MM.1S (cell line): Measurements from ENCODE around the gene C11orf86.

Source experiments
- DNase-seq: peaks from one replicate; pipeline ENCODE4 v3.0.0-alpha.2; 2015
- H2AFZ ChIP-seq: fragments of 300-600 bp; sonication (generic); 2 replicates; pipeline ENCODE4 v1.6.0; 2016; ENCODE audit warnings: antibody characterized with exemption, low read length
- H3F3A ChIP-seq: fragments of 300-600 bp; sonication (generic); 2 replicates; pipeline ENCODE4 v1.6.1; 2016; ENCODE audit warnings: mild to moderate bottlenecking, antibody characterized with exemption, low read length, moderate library complexity, mixed read lengths; ENCODE audit not compliant: insufficient read depth
- H3K27ac ChIP-seq: fragments of 300-600 bp; sonication (generic); 2 replicates; pipeline ENCODE4 v1.5.1; 2016; ENCODE audit warnings: mild to moderate bottlenecking, low read length
- H3K27me3 ChIP-seq: fragments of 300-600 bp; sonication (generic); replicated peaks from 2 replicates; pipeline ENCODE4 v1.6.0; 2016; ENCODE audit warnings: low read length; ENCODE audit not compliant: insufficient read depth
- H3K36me3 ChIP-seq: fragments of 300-600 bp; sonication (generic); replicated peaks from 2 replicates; pipeline ENCODE4 v1.6.1; 2016; ENCODE audit warnings: mild to moderate bottlenecking, low read length, mixed read lengths; ENCODE audit not compliant: insufficient read depth
- H3K4me1 ChIP-seq: fragments of 300-600 bp; sonication (generic); 2 replicates; pipeline ENCODE4 v1.6.1; 2016; ENCODE audit warnings: low read length, mixed read lengths
- H3K4me2 ChIP-seq: fragments of 300-600 bp; sonication (generic); 2 replicates; pipeline ENCODE4 v1.6.0; 2016; ENCODE audit warnings: low read depth, low read length
- H3K4me3 ChIP-seq: fragments of 300-600 bp; sonication (generic); 2 replicates; pipeline ENCODE4 v1.5.1; 2016; ENCODE audit warnings: low read length, mixed read lengths
- H3K79me2 ChIP-seq: fragments of 300-600 bp; sonication (generic); 2 replicates; pipeline ENCODE4 v1.6.1; 2016; ENCODE audit warnings: mixed run types, low read length, mixed read lengths
- H3K9ac ChIP-seq: fragments of 300-600 bp; sonication (generic); 2 replicates; pipeline ENCODE4 v1.6.1; 2016; ENCODE audit warnings: low read length, mixed read lengths
- H3K9me2 ChIP-seq: fragments of 300-600 bp; sonication (generic); replicated peaks from 2 replicates; pipeline ENCODE4 v1.6.1; 2016; ENCODE audit warnings: mild to moderate bottlenecking, low read length, mixed read lengths; ENCODE audit not compliant: insufficient read depth
- H3K9me3 ChIP-seq: fragments of 300-600 bp; sonication (generic); replicated peaks from 2 replicates; pipeline ENCODE4 v1.6.1; 2016; ENCODE audit warnings: mild to moderate bottlenecking, low read length, mixed read lengths; ENCODE audit not compliant: insufficient read depth
- H4K20me1 ChIP-seq: fragments of 300-600 bp; sonication (generic); 2 replicates; pipeline ENCODE4 v1.6.1; 2016; ENCODE audit warnings: mild to moderate bottlenecking, low read length, moderate library complexity, mixed read lengths; ENCODE audit not compliant: insufficient read depth
- EZH2 ChIP-seq: fragments of 300-600 bp; sonication (generic); optimal IDR thresholded peaks from 2 replicates; pipeline ENCODE3; 2017; ENCODE audit warnings: low read depth, mild to moderate bottlenecking, antibody characterized with exemption, low read length, mixed read lengths
- EZH2phosphoT487 ChIP-seq: fragments of 300-600 bp; sonication (generic); IDR thresholded peaks from 2 replicates; pipeline ENCODE4 v1.6.1; 2018; ENCODE audit warnings: antibody characterized with exemption, low read length
- TF ChIP-seq, protein P1 (sequence below): fragments of 300-600 bp; sonication (generic); IDR thresholded peaks from 2 replicates; pipeline ENCODE4 v1.5.1; 2016; ENCODE audit warnings: antibody characterized with exemption, low read length, mixed read lengths

Gene C11orf86

GRCh38 chr11:66976925-66977324 lies 1.8 kb downstream of the C11orf86 start:
- DNase-seq = no peak
- no peak overlapping the region for H3K9ac ChIP-seq
- no peak overlapping the region for H3K4me2 ChIP-seq
- no peak overlapping the region for H3K4me3 ChIP-seq
- H3K4me1 ChIP-seq = no peaks in the 10 kb centered on the region
- H3K9me2 ChIP-seq = no peaks in the 10 kb centered on the region
- H3K9me3 ChIP-seq = no peaks in the 10 kb centered on the region
- TF ChIP-seq, protein P1, sequence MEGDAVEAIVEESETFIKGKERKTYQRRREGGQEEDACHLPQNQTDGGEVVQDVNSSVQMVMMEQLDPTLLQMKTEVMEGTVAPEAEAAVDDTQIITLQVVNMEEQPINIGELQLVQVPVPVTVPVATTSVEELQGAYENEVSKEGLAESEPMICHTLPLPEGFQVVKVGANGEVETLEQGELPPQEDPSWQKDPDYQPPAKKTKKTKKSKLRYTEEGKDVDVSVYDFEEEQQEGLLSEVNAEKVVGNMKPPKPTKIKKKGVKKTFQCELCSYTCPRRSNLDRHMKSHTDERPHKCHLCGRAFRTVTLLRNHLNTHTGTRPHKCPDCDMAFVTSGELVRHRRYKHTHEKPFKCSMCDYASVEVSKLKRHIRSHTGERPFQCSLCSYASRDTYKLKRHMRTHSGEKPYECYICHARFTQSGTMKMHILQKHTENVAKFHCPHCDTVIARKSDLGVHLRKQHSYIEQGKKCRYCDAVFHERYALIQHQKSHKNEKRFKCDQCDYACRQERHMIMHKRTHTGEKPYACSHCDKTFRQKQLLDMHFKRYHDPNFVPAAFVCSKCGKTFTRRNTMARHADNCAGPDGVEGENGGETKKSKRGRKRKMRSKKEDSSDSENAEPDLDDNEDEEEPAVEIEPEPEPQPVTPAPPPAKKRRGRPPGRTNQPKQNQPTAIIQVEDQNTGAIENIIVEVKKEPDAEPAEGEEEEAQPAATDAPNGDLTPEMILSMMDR = no peak
- TF ChIP-seq EZH2phosphoT487 (no peak), EZH2 (no peak)
- H3K27me3 ChIP-seq = peaks cover 14% of the 10 kb centered on the region
- H2AFZ ChIP-seq = no peak overlapping the region
- H3K27ac ChIP-seq = no peak overlapping the region
- no peaks in the 10 kb centered on the region for H3K36me3 ChIP-seq
- no peaks in the 10 kb centered on the region for H3F3A ChIP-seq
- no peaks in the 10 kb centered on the region for H3K79me2 ChIP-seq
- H4K20me1 ChIP-seq = no peaks in the 10 kb centered on the region

- H3K9me2 ChIP-seq = no peaks in the 10 kb centered on the region
- H3F3A ChIP-seq = no peaks in the 10 kb centered on the region
- H3K4me1 ChIP-seq = no peaks in the 10 kb centered on the region
- no peak overlapping the region for H2AFZ ChIP-seq
- TF ChIP-seq EZH2phosphoT487 (no peak), EZH2 (no peak)
- TF ChIP-seq, protein P1 = no peak
- H3K4me2 ChIP-seq = no peak overlapping the region
- H4K20me1 ChIP-seq = no peaks in the 10 kb centered on the region
- no peak overlapping the region for H3K27ac ChIP-seq
- no peak overlapping the region for H3K9ac ChIP-seq
- DNase-seq = no peak
- H3K36me3 ChIP-seq = no peaks in the 10 kb centered on the region
- H3K4me3 ChIP-seq = no peak overlapping the region
- peaks cover 14% of the 10 kb centered on the region for H3K27me3 ChIP-seq
- no peaks in the 10 kb centered on the region for H3K9me3 ChIP-seq
- no peaks in the 10 kb centered on the region for H3K79me2 ChIP-seq
Measured at GRCh38 chr11:66978229-66978628, 3.1 kb downstream of the C11orf86 start.

DNA sequence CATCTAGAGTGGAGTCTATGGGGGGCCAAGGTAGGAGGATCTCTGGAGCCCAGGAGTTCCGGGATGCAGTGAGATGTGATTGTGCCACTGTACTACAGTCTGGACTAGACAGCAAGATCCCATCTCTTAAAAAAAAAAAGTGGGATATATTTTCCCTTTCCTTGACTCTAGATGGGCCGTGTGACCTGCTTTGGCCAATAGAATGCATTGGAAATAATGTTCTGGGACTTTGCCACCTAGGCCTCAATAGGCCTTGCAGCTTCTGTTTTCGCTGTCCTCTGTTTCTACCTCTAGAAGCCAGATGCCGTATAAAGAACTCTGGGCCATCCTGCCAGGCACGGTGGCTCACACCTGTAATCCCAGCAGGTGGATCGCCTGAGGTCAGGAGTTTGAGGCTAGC lies 3.6 kb downstream of the C11orf86 start:
- no peaks in the 10 kb centered on the region for H3F3A ChIP-seq
- no peaks in the 10 kb centered on the region for H3K9me2 ChIP-seq
- H3K9ac ChIP-seq = no peak overlapping the region
- no peaks in the 10 kb centered on the region for H3K36me3 ChIP-seq
- no peak overlapping the region for H2AFZ ChIP-seq
- H3K27ac ChIP-seq = no peak overlapping the region
- DNase-seq = no peak
- H3K4me2 ChIP-seq = no peak overlapping the region
- H4K20me1 ChIP-seq = no peaks in the 10 kb centered on the region
- no peaks in the 10 kb centered on the region for H3K79me2 ChIP-seq
- no peaks in the 10 kb centered on the region for H3K4me1 ChIP-seq
- H3K9me3 ChIP-seq = no peaks in the 10 kb centered on the region
- TF ChIP-seq, protein P1 = no peak
- no peak for TF ChIP-seq EZH2phosphoT487
- H3K27me3 ChIP-seq = peaks cover 14% of the 10 kb centered on the region
- no peak overlapping the region for H3K4me3 ChIP-seq
